Breast epithelium (tissue), 3 donors: Measurements from ENCODE around the gene TMCO2.

ENCODE experiments used
- CTCF ChIP-seq, 3 donors: fragments of 450-650 bp; IDR thresholded peaks; one replicate each; pipeline ENCODE4 v1.5.1; 2016 to 2017; ENCODE audit warnings: antibody characterized with exemption in 3 of 3, mild to moderate bottlenecking in 3 of 3, moderate library complexity in 3 of 3
- POLR2A ChIP-seq: fragments of 450-650 bp; IDR thresholded peaks from one replicate; pipeline ENCODE4 v1.6.1; 2016; ENCODE audit warnings: antibody characterized with exemption, mild to moderate bottlenecking, moderate library complexity
- POLR2AphosphoS5 ChIP-seq, 3 donors: sonication (generic); formaldehyde crosslinking; IDR thresholded peaks; one replicate each; pipeline ENCODE4 v1.6.1; 2017; ENCODE audit warnings: antibody characterized with exemption in 3 of 3

GRCh38 chr1:40299366-40300248 lies 51.9 kb downstream of the TMCO2 start:
- no peak for TF ChIP-seq POLR2A
- TF ChIP-seq CTCF (IDR thresholded peaks at IDR 0.05) = no peak
- TF ChIP-seq POLR2AphosphoS5 (IDR thresholded peaks at IDR 0.05) = no peak
